Heart left ventricle (tissue), 13 donors: Measurements from ENCODE around the gene CDH13.

Source experiments
- CTCF ChIP-seq, 12 donors: fragments of 200-600 bp; sonication (generic) in 4 of 12; IDR thresholded peaks; one replicate each; pipeline versions ENCODE4 v1.5.0 to v1.8.0; 2018 to 2022; ENCODE audit warnings: antibody characterized with exemption in 12 of 12, mild to moderate bottlenecking in 5 of 12
- POLR2A ChIP-seq, 2 donors: fragments of 450-650 bp; IDR thresholded peaks; one replicate each; pipeline ENCODE4 v1.6.1; 2017; ENCODE audit warnings: antibody characterized with exemption in 2 of 2, mild to moderate bottlenecking in 2 of 2, moderate library complexity in 2 of 2
- donor health status: ischemic (EF 13 %, LVEDD 7.1; RV severe dilation, severe dysfunction).
- donor health status: DM: no; HTN: yes; CAD: no.
- donor health status: DM: no; HTN: no; CAD: no.
- donor health status: ischemic (EF 25% LVEDD 6.9; RV normal size, moderate dysfunction).
- donor health status: ischemic (EF 25% LVEDD 5.7; RV mildly dilated, moderate dysfunction).
- donor health status: ischemic (EF 35%, LVEDD 5.7; RV mildly dilated, moderate dysfunction).
- donor health status: nonischemic (EF 11% LVEDD 7.7; RV severe dilation, severe dysfunction).
- donor health status: DM: yes; HTN: yes; CAD: no.
- donor health status: PGD.
- donor health status: ischemic (EF 29% LVEDD 5.4; RV normal size, mild dysfunction).
- donor health status: nonischemic (EF 23%, LVEDD 6.1; RV moderate dilation, normal function).

DNA sequence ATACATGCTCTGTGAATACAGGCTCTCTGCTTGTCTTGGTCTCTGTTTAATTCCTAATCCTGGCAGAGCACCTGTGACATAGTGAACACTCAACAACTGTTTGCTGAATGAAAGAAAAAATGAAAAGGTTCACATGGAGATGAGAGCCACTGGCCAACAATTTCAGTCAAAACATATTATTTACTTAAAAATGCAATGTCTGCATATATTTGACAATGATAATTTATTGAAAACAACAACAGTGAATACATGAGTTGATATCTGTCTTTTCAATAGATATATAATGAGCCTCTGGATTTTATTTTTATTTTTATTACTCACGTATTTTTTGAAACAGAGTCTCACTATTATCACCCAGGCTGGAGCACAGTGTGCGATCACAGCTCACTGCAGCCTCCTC is 136.6 kb downstream of the CDH13 start:
- TF ChIP-seq CTCF (IDR thresholded peaks at IDR 0.05) (no peak), POLR2A (IDR thresholded peaks at IDR 0.05) (no peak)
